Kidney (tissue), 14 donors: ENCODE data around the gene VAMP7. TPM values are rescaled to one million over a fixed set of nuclear protein-coding genes. Genes with fewer than 3 reads are reported as not detected.
A peak's percentile ranks its signal among the peaks of the same experiment; 100 is the strongest.

ENCODE experiments used
- DNase-seq, 5 donors: peaks; one replicate each; pipeline ENCODE4 v3.0.0-alpha.2; 2013 to 2020
- FAIRE-seq: peaks from 2 replicates; lab custom pipeline; 2012; peaks lifted over from hg19 to GRCh38; lab: Jason Lieb, UNC
- H3K27ac ChIP-seq, 2 donors: one replicate each; pipeline ENCODE4 v1.7.0; 2013; ENCODE audit warnings: low read depth in 2 of 2, low read length in 2 of 2, inconsistent platforms in 1 of 2
- H3K27me3 ChIP-seq: one replicate; pipeline ENCODE4 v1.7.1; 2013; ENCODE audit warnings: low read length, inconsistent platforms; ENCODE audit not compliant: control insufficient read depth, insufficient read depth
- H3K36me3 ChIP-seq, 3 donors: one replicate each; pipeline versions ENCODE4 v1.7.0 to v1.7.1; 2013; ENCODE audit warnings: low read length in 3 of 3, control low read depth in 1 of 3, inconsistent platforms in 1 of 3; ENCODE audit not compliant: insufficient read depth in 3 of 3, control insufficient read depth in 2 of 3
- H3K4me1 ChIP-seq, 3 donors: one replicate each; pipeline versions ENCODE4 v1.7.0 to v1.7.1; 2013; ENCODE audit warnings: low read length in 3 of 3, inconsistent platforms in 1 of 3, low read depth in 1 of 3; ENCODE audit not compliant: control insufficient read depth in 2 of 3, insufficient read depth in 2 of 3
- H3K4me3 ChIP-seq, 3 donors: one replicate each; pipeline versions ENCODE4 v1.7.0 to v1.8.1; 2013; ENCODE audit warnings: low read length in 3 of 3, control low read depth in 1 of 3, inconsistent platforms in 1 of 3
- H3K9ac ChIP-seq, 3 donors: one replicate each; pipeline versions ENCODE4 v1.7.0 to v1.7.1; 2013; ENCODE audit warnings: low read length in 3 of 3, control low read depth in 1 of 3, inconsistent platforms in 1 of 3
- H3K9me3 ChIP-seq, 3 donors: one replicate each; pipeline versions ENCODE4 v1.7.0 to v1.7.1; 2013; ENCODE audit warnings: low read length in 3 of 3, control low read depth in 1 of 3, inconsistent platforms in 1 of 3; ENCODE audit not compliant: control insufficient read depth in 2 of 3, insufficient read depth in 1 of 3
- intact Hi-C: fragments of 100-400 bp; cut with DNase I; formaldehyde crosslinking; loops from one replicate; pipeline ENCODE4 v1.11.1; 2022
- polyA plus RNA-seq: library from polyadenylated mRNA; stranded (reverse); fragments of 350-450 nt; fragmentation: Illumina TruSeq; extraction: RNeasy Lipid Tissue Mini Kit (QIAGEN cat#74804); gene quantifications from one replicate; pipeline ENCODE4 v1.2.3, GENCODE V29; 2014; ENCODE audit warnings: low read depth, low replicate concordance; ENCODE audit not compliant: insufficient read depth
- total RNA-seq: library from RNA; stranded (reverse); fragmentation: NEBNext Ultra II Directional; extraction: Animal tissue kit (Norgen Biotek cat#: 25700); gene quantifications from one replicate; pipeline ENCODE4 v1.2.1, GENCODE V29; 2021
- TF ChIP-seq, protein P1 (sequence below): IDR thresholded peaks from 3 replicates; pipeline ENCODE4 v1.5.1; 2012; ENCODE audit warnings: mild to moderate bottlenecking, moderate library complexity, borderline replicate concordance; ENCODE audit not compliant: insufficient read depth; ENCODE audit errors: extremely low read depth
- donor health status: control.
- donor health status: control.
- donor health status: control.
- donor health status: control.
- donor health status: control.
- donor health status: DM: yes; HTN: yes; CAD: no.
- donor health status: Normal renal cell carcinoma (clear cell type).

Gene VAMP7
- total and polyA plus RNA-seq, 2 donors from 2014 or later: 32.5 to 40.4 TPM

- DNase-seq (no peak), FAIRE-seq (peak; percentile 83)
- intact Hi-C loops: no loop called here
- Histone ChIP-seq H3K9me3 (no peaks in the 10 kb centered on the region), H3K36me3 (no peaks in the 10 kb centered on the region), H3K9ac (no peak overlapping the region), H3K27ac (no peak overlapping the region), H3K4me3 (no peak overlapping the region), H3K27me3 (no peaks in the 10 kb centered on the region), H3K4me1 (no peaks in the 10 kb centered on the region)
- TF ChIP-seq, protein P1, sequence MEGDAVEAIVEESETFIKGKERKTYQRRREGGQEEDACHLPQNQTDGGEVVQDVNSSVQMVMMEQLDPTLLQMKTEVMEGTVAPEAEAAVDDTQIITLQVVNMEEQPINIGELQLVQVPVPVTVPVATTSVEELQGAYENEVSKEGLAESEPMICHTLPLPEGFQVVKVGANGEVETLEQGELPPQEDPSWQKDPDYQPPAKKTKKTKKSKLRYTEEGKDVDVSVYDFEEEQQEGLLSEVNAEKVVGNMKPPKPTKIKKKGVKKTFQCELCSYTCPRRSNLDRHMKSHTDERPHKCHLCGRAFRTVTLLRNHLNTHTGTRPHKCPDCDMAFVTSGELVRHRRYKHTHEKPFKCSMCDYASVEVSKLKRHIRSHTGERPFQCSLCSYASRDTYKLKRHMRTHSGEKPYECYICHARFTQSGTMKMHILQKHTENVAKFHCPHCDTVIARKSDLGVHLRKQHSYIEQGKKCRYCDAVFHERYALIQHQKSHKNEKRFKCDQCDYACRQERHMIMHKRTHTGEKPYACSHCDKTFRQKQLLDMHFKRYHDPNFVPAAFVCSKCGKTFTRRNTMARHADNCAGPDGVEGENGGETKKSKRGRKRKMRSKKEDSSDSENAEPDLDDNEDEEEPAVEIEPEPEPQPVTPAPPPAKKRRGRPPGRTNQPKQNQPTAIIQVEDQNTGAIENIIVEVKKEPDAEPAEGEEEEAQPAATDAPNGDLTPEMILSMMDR: no peak
These were observed 10.2 kb upstream of the VAMP7 start for GRCh38 chrX:155870958-155871357.

DNA sequence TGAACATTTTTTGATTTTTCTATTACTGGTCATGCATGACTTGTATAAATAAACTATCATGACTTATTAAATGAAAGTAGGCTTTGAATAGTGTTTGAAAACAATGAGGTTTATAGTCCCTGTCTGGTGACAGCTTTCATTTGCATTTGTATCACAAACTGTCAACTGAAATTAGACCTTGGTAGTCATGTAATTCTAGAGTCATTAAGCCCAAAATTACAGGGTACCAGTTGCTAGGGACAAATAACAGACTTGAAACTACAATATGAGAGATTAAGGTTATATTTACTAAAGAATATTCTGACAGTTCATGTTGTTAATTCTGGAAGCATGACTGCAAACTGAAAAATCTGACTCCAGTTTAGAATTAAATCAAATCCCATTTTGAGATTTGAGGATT is 9.2 kb upstream of the VAMP7 start:
- no peaks in the 10 kb centered on the region for H3K4me1 ChIP-seq
- no peaks in the 10 kb centered on the region for H3K36me3 ChIP-seq
- peak; percentile 77 for FAIRE-seq
- no peak overlapping the region for H3K9ac ChIP-seq
- no peak for DNase-seq
- H3K9me3 ChIP-seq: no peaks in the 10 kb centered on the region
- intact Hi-C loops: no loop called here
- no peaks in the 10 kb centered on the region for H3K27me3 ChIP-seq
- no peak overlapping the region for H3K27ac ChIP-seq
- no peak overlapping the region for H3K4me3 ChIP-seq
- TF ChIP-seq, protein P1: no peak

GRCh38 chrX:155873188-155873587 is 8.0 kb upstream of the VAMP7 start:
- Histone ChIP-seq H3K9ac (no peak overlapping the region), H3K9me3 (no peaks in the 10 kb centered on the region), H3K27ac (no peak overlapping the region), H3K36me3 (no peaks in the 10 kb centered on the region), H3K27me3 (no peaks in the 10 kb centered on the region), H3K4me3 (no peak overlapping the region), H3K4me1 (no peaks in the 10 kb centered on the region)
- TF ChIP-seq, protein P1: no peak
- DNase-seq (no peak), FAIRE-seq (no peak)
- intact Hi-C loops: no loop called here

DNA sequence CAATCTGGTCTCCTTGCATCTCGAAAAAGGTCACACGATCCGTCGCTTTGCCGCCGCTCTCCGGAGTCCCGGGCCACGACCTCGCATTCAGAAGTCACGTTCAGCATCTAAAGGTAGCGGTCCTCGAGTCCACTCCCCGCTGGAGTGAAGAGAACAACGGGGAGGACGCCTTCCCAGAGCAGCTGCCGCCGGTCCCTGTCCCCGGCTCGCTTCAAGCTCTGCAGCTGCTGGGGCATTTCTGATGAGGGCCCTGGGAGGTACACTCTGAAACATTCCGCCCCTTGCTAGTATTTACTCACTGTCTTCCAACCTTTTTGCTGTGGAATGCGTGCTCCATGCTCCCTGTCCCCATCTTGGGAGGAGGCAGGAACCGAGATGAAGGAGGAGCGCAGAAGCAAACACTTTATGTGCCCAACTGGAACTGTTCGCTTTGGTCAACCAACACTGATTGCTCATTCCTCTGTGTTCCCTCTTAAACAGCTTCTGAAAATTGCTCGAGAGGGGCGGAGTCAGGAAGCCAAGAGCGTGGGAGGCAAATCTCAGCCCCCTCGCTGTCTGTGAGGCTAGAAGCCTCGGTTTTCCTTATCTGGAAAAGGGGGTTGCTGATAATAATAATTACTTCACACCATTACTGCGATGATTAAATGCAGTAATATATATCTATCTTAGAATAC is 6.4 kb upstream of the VAMP7 start:
- FAIRE-seq: no peak
- Histone ChIP-seq H3K9me3 (no peaks in the 10 kb centered on the region), H3K27me3 (no peaks in the 10 kb centered on the region), H3K27ac (no peak overlapping the region), H3K36me3 (no peaks in the 10 kb centered on the region), H3K9ac (no peak overlapping the region), H3K4me3 (peak overlapping the region in 2 of 3 donors; percentile 29), H3K4me1 (no peaks in the 10 kb centered on the region)
- peak in 1 of 5 donors; percentile 36 for DNase-seq
- TF ChIP-seq, protein P1: no peak
- intact Hi-C loops: no loop called here
